ENCODE data around the gene NTRK3.
A peak's percentile ranks its signal among the peaks of the same experiment; 100 is the strongest.

The NTRK3 gene

GRCh38 chr15:88177451-88177850 lies 79.1 kb downstream of the NTRK3 start:
- no peak for DNase-seq

GRCh38 chr15:88174571-88174970 lies 82.0 kb downstream of the NTRK3 start:
- no peak for DNase-seq

GRCh38 chr15:88166082-88166993 lies 90.2 kb downstream of the NTRK3 start:
- peak; percentile 29 for DNase-seq

- DNase-seq = no peak
These were observed 94.9 kb downstream of the NTRK3 start for GRCh38 chr15:88161636-88162035.

- DNase-seq = no peak
These were observed 101.2 kb downstream of the NTRK3 start for GRCh38 chr15:88155310-88155709.

GRCh38 chr15:88152672-88153071 lies 103.9 kb downstream of the NTRK3 start:
- no peak for DNase-seq

GRCh38 chr15:88147760-88148159 lies 108.8 kb downstream of the NTRK3 start:
- no peak for DNase-seq

GRCh38 chr15:88144921-88145653 lies 111.5 kb downstream of the NTRK3 start:
- DNase-seq = no peak

- no peak for DNase-seq
These were observed 114.4 kb downstream of the NTRK3 start for GRCh38 chr15:88142121-88142520.

- no peak for DNase-seq
These were observed 115.2 kb downstream of the NTRK3 start for GRCh38 chr15:88141269-88141889.

GRCh38 chr15:88140398-88140797 lies 116.1 kb downstream of the NTRK3 start:
- no peak for DNase-seq

- DNase-seq = no peak
These were observed 116.6 kb downstream of the NTRK3 start for GRCh38 chr15:88139936-88140335.

GRCh38 chr15:88133795-88134194 lies 122.7 kb downstream of the NTRK3 start:
- DNase-seq = no peak

GRCh38 chr15:88132499-88132898 lies 124.0 kb downstream of the NTRK3 start:
- DNase-seq = no peak

GRCh38 chr15:88131937-88132336 lies 124.6 kb downstream of the NTRK3 start:
- DNase-seq = no peak

- no peak for DNase-seq
These were observed 129.1 kb downstream of the NTRK3 start for GRCh38 chr15:88127432-88127790.

GRCh38 chr15:88126695-88127431 lies 129.7 kb downstream of the NTRK3 start:
- DNase-seq = no peak

- DNase-seq = no peak
These were observed 131.0 kb downstream of the NTRK3 start for GRCh38 chr15:88125576-88125975.

GRCh38 chr15:88124199-88124598 lies 132.3 kb downstream of the NTRK3 start:
- no peak for DNase-seq

- no peak for DNase-seq
These were observed 134.5 kb downstream of the NTRK3 start for GRCh38 chr15:88121968-88122530.

- no peak for DNase-seq
These were observed 136.5 kb downstream of the NTRK3 start for GRCh38 chr15:88120026-88120425.

- no peak for DNase-seq
These were observed 137.8 kb downstream of the NTRK3 start for GRCh38 chr15:88118741-88119140.

GRCh38 chr15:88118035-88118434 lies 138.5 kb downstream of the NTRK3 start:
- no peak for DNase-seq

Data from OCI-M1 (cell line).